ENCODE results near the gene FBXL14. TPM values are rescaled to one million over a fixed set of nuclear protein-coding genes. Genes with fewer than 3 reads are reported as not detected.
A peak's percentile ranks its signal among the peaks of the same experiment; 100 is the strongest.

The FBXL14 gene
- total RNA-seq (2014; rRNA removed; shearing (Covaris generic)) = 20.8 and 21.4 TPM in 2 replicates

GRCh38 chr12:1594261-1595025 lies at the start of gene FBXL14:
Gene FBXL14 (minus strand): TSS chr12:1594581. CDS start chr12:1594066, 515 bp downstream.
- peak; percentile 95 for DNase-seq
- peaks cover 47% of the 10 kb centered on the region for H3K27me3 ChIP-seq (ENCODE audit: control insufficient read depth, insufficient read depth, low read length)
- H3K36me3 ChIP-seq (replicated peaks; ENCODE audit: control insufficient read depth, insufficient read depth, low read length) = no peaks in the 10 kb centered on the region
- peak within 1 kb of the TSS; percentile 68 for H3K4me3 ChIP-seq (ENCODE audit: insufficient read depth, low read depth, low read length)

GRCh38 chr12:1643905-1644533 lies 49.6 kb upstream of the FBXL14 start:
- DNase-seq = no peak
- Histone ChIP-seq H3K4me3 (ENCODE audit: insufficient read depth, low read depth, low read length) (no peak overlapping the region), H3K36me3 (replicated peaks; ENCODE audit: control insufficient read depth, insufficient read depth, low read length) (no peaks in the 10 kb centered on the region), H3K27me3 (ENCODE audit: control insufficient read depth, insufficient read depth, low read length) (no peaks in the 10 kb centered on the region)

- no peaks in the 10 kb centered on the region for H3K36me3 ChIP-seq (replicated peaks; ENCODE audit: control insufficient read depth, insufficient read depth, low read length)
- H3K4me3 ChIP-seq (ENCODE audit: insufficient read depth, low read depth, low read length) = no peak overlapping the region
- no peaks in the 10 kb centered on the region for H3K27me3 ChIP-seq (ENCODE audit: control insufficient read depth, insufficient read depth, low read length)
- DNase-seq = no peak
Measured at GRCh38 chr12:1643043-1643442, 48.7 kb upstream of the FBXL14 start.

- Histone ChIP-seq H3K4me3 (ENCODE audit: insufficient read depth, low read depth, low read length) (no peak overlapping the region), H3K27me3 (ENCODE audit: control insufficient read depth, insufficient read depth, low read length) (no peaks in the 10 kb centered on the region), H3K36me3 (replicated peaks; ENCODE audit: control insufficient read depth, insufficient read depth, low read length) (no peaks in the 10 kb centered on the region)
- no peak for DNase-seq
Measured at GRCh38 chr12:1642513-1642912, 48.1 kb upstream of the FBXL14 start.

- H3K27me3 ChIP-seq (ENCODE audit: control insufficient read depth, insufficient read depth, low read length) = no peaks in the 10 kb centered on the region; the same call in 1 of the 2 replicates
- H3K36me3 ChIP-seq (replicated peaks; ENCODE audit: control insufficient read depth, insufficient read depth, low read length) = no peaks in the 10 kb centered on the region
- DNase-seq = no peak
- no peak overlapping the region for H3K4me3 ChIP-seq (ENCODE audit: insufficient read depth, low read depth, low read length)
Measured at GRCh38 chr12:1640328-1641234, 46.2 kb upstream of the FBXL14 start.

- peak; percentile 53 for DNase-seq
- H3K4me3 ChIP-seq (ENCODE audit: insufficient read depth, low read depth, low read length) = no peak overlapping the region; the same call in 1 of the 2 replicates
- no peaks in the 10 kb centered on the region for H3K36me3 ChIP-seq (replicated peaks; ENCODE audit: control insufficient read depth, insufficient read depth, low read length)
- H3K27me3 ChIP-seq (ENCODE audit: control insufficient read depth, insufficient read depth, low read length) = no peaks in the 10 kb centered on the region; the same call in 1 of the 2 replicates
Measured at GRCh38 chr12:1639538-1639937, 45.2 kb upstream of the FBXL14 start.

- H3K4me3 ChIP-seq (ENCODE audit: insufficient read depth, low read depth, low read length) = no peak overlapping the region
- DNase-seq = no peak
- peaks cover 3% of the 10 kb centered on the region for H3K27me3 ChIP-seq (ENCODE audit: control insufficient read depth, insufficient read depth, low read length)
- no peaks in the 10 kb centered on the region for H3K36me3 ChIP-seq (replicated peaks; ENCODE audit: control insufficient read depth, insufficient read depth, low read length)
Measured at GRCh38 chr12:1638203-1638602, 43.8 kb upstream of the FBXL14 start.

- peaks cover 30% of the 10 kb centered on the region for H3K27me3 ChIP-seq (ENCODE audit: control insufficient read depth, insufficient read depth, low read length)
- no peaks in the 10 kb centered on the region for H3K36me3 ChIP-seq (replicated peaks; ENCODE audit: control insufficient read depth, insufficient read depth, low read length)
- no peak overlapping the region for H3K4me3 ChIP-seq (ENCODE audit: insufficient read depth, low read depth, low read length)
- DNase-seq = no peak
Measured at GRCh38 chr12:1635301-1636095, 41.1 kb upstream of the FBXL14 start.

GRCh38 chr12:1634590-1635191 lies 40.3 kb upstream of the FBXL14 start:
- no peaks in the 10 kb centered on the region for H3K36me3 ChIP-seq (replicated peaks; ENCODE audit: control insufficient read depth, insufficient read depth, low read length)
- no peak overlapping the region for H3K4me3 ChIP-seq (ENCODE audit: insufficient read depth, low read depth, low read length)
- peak; percentile 86 for DNase-seq
- peaks cover 37% of the 10 kb centered on the region for H3K27me3 ChIP-seq (ENCODE audit: control insufficient read depth, insufficient read depth, low read length)

- no peak for DNase-seq
- no peak overlapping the region for H3K4me3 ChIP-seq (ENCODE audit: insufficient read depth, low read depth, low read length)
- no peaks in the 10 kb centered on the region for H3K36me3 ChIP-seq (replicated peaks; ENCODE audit: control insufficient read depth, insufficient read depth, low read length)
- H3K27me3 ChIP-seq (ENCODE audit: control insufficient read depth, insufficient read depth, low read length) = peaks cover 42% of the 10 kb centered on the region
Measured at GRCh38 chr12:1634149-1634548, 39.8 kb upstream of the FBXL14 start.

- no peaks in the 10 kb centered on the region for H3K36me3 ChIP-seq (replicated peaks; ENCODE audit: control insufficient read depth, insufficient read depth, low read length)
- no peak overlapping the region for H3K4me3 ChIP-seq (ENCODE audit: insufficient read depth, low read depth, low read length)
- no peak for DNase-seq
- peaks cover 49% of the 10 kb centered on the region for H3K27me3 ChIP-seq (ENCODE audit: control insufficient read depth, insufficient read depth, low read length)
Measured at GRCh38 chr12:1633459-1633858, 39.1 kb upstream of the FBXL14 start.

- no peak overlapping the region for H3K4me3 ChIP-seq (ENCODE audit: insufficient read depth, low read depth, low read length)
- no peak for DNase-seq
- peaks cover 55% of the 10 kb centered on the region for H3K27me3 ChIP-seq (ENCODE audit: control insufficient read depth, insufficient read depth, low read length)
- no peaks in the 10 kb centered on the region for H3K36me3 ChIP-seq (replicated peaks; ENCODE audit: control insufficient read depth, insufficient read depth, low read length)
Measured at GRCh38 chr12:1632702-1633101, 38.3 kb upstream of the FBXL14 start.

- Histone ChIP-seq H3K4me3 (ENCODE audit: insufficient read depth, low read depth, low read length) (peak overlapping the region; percentile 29; the same call in 1 of the 2 replicates), H3K27me3 (ENCODE audit: control insufficient read depth, insufficient read depth, low read length) (peaks cover 62% of the 10 kb centered on the region), H3K36me3 (replicated peaks; ENCODE audit: control insufficient read depth, insufficient read depth, low read length) (no peaks in the 10 kb centered on the region)
- peak; percentile 66 for DNase-seq
Measured at GRCh38 chr12:1630827-1631591, 36.6 kb upstream of the FBXL14 start.
